K562 (cell line): ENCODE data around the gene ATP2B1. TPM values are rescaled to one million over a fixed set of nuclear protein-coding genes. Genes with fewer than 3 reads are reported as not detected.

Experiments
- ATAC-seq: fragments of 200-7000 bp; cut with Tn5 transposase; 3 replicates; pipeline ENCODE4 v1.9.1; 2020; ENCODE audit warnings: moderate library complexity
- BruUV-seq: library from RNA; stranded (reverse); fragments of 400-500 nt; replicated peaks from 2 replicates; lab custom pipeline; 2021; lab: Mats Ljungman, UMichigan
- CTCF ChIA-PET: fragments of 300-600 bp; formaldehyde crosslinking; extraction: SDS; loops from one replicate; lab custom pipeline; 2021; ENCODE audit warnings: low intra/inter-chr PET ratio; lab: Yijun Ruan, JAX
- POLR2A ChIA-PET: fragments of 300-600, 350-650 bp; sonication (Branson Sonifier 250); formaldehyde crosslinking; extraction: SDS; loops from one replicate; lab custom pipeline; 2021; ENCODE audit warnings: antibody characterized with exemption, inconsistent platforms; lab: Yijun Ruan, JAX
- DNase-seq, 4 experiments: peaks; one replicate each; pipeline versions ENCODE4 v3.0.0 to v3.0.0-alpha.2; 2011 to 2018; ENCODE audit warnings: low spot score in 3 of 4, mixed read lengths in 3 of 4; ENCODE audit errors: extremely low read depth in 1 of 4
- FAIRE-seq: peaks from 2 replicates; lab custom pipeline; 2011; peaks lifted over from hg19 to GRCh38; lab: Jason Lieb, UNC
- H2AFZ ChIP-seq: 2 replicates; pipeline ENCODE4 v1.6.0; 2011; ENCODE audit warnings: low read depth, low read length, control low read depth, inconsistent platforms
- H3K27ac ChIP-seq: fragments of 200-600 bp; 3 replicates; pipeline ENCODE4 v1.8.0; 2011; ENCODE audit warnings: low read depth, mild to moderate bottlenecking, control low read depth, inconsistent platforms, low read length, moderate library complexity, mixed read lengths; ENCODE audit errors: extremely low read depth
- H3K27me3 ChIP-seq, 2 experiments: fragments of 300-600 bp in 1 of 2; 2 replicates in 1 of 2; 3 replicates in 1 of 2; pipeline versions ENCODE4 v1.6.0 to v1.8.0; 2011; ENCODE audit warnings: inconsistent platforms in 2 of 2, low read length in 2 of 2, mild to moderate bottlenecking in 1 of 2, mixed read lengths in 1 of 2, moderate library complexity in 1 of 2; ENCODE audit not compliant: control insufficient read depth in 2 of 2, insufficient read depth in 2 of 2
- H3K36me3 ChIP-seq: fragments of 300-600 bp; 3 replicates; pipeline ENCODE4 v1.8.0; 2011; ENCODE audit warnings: mild to moderate bottlenecking, low read length, inconsistent platforms; ENCODE audit not compliant: control insufficient read depth, insufficient read depth
- H3K4me1 ChIP-seq, 2 experiments: fragments of 200-600 bp in 1 of 2; replicated peaks in 1 of 2; 2 replicates in 1 of 2; 3 replicates in 1 of 2; pipeline versions ENCODE4 v1.5.1 to v1.8.0; 2011; ENCODE audit warnings: inconsistent platforms in 2 of 2, low read length in 2 of 2, mild to moderate bottlenecking in 1 of 2, mixed read lengths in 1 of 2, moderate library complexity in 1 of 2; ENCODE audit not compliant: control insufficient read depth in 2 of 2, insufficient read depth in 2 of 2
- H3K4me2 ChIP-seq: 2 replicates; pipeline ENCODE4 v1.6.1; 2011; ENCODE audit warnings: low read length, control low read depth, inconsistent platforms, mixed read lengths; ENCODE audit not compliant: insufficient read depth
- H3K4me3 ChIP-seq: fragments of 200-600 bp; sonication (generic), shearing (Covaris generic); 2 replicates; pipeline ENCODE4 v1.5.1; 2016; ENCODE audit warnings: control low read depth, inconsistent platforms
- H3K79me2 ChIP-seq: fragments of 200-600 bp; 3 replicates; pipeline ENCODE4 v1.8.0; 2011; ENCODE audit warnings: low read length, inconsistent platforms; ENCODE audit not compliant: control insufficient read depth, insufficient read depth
- H3K9ac ChIP-seq, 2 experiments: 2 replicates each; pipeline versions ENCODE4 v1.6.0 to v1.6.1; 2011; ENCODE audit warnings: low read depth in 2 of 2, low read length in 2 of 2, control low read depth in 1 of 2, inconsistent platforms in 1 of 2, mild to moderate bottlenecking in 1 of 2, mixed read lengths in 1 of 2; ENCODE audit not compliant: insufficient read depth in 1 of 2
- H3K9me1 ChIP-seq: one replicate; pipeline ENCODE4 v1.6.0; 2011; ENCODE audit warnings: inconsistent platforms, mild to moderate bottlenecking, low read length, moderate library complexity; ENCODE audit not compliant: control insufficient read depth, insufficient read depth
- H3K9me3 ChIP-seq: replicated peaks from 2 replicates; pipeline ENCODE4 v1.5.1; 2011; ENCODE audit warnings: low read depth, low read length, inconsistent platforms; ENCODE audit not compliant: control insufficient read depth, insufficient read depth
- H4K20me1 ChIP-seq: replicated peaks from 2 replicates; pipeline ENCODE4 v1.6.1; 2011; ENCODE audit warnings: low read length, inconsistent platforms, mixed read lengths; ENCODE audit not compliant: control insufficient read depth, insufficient read depth
- BRF1 ChIP-seq: IDR thresholded peaks from 3 replicates; pipeline ENCODE4 v1.6.1; 2011; ENCODE audit warnings: borderline replicate concordance, mild to moderate bottlenecking; ENCODE audit not compliant: insufficient read length; ENCODE audit errors: extremely low read depth
- CEBPB ChIP-seq: fragments of 450-650 bp; IDR thresholded peaks from 2 replicates; pipeline ENCODE4 v1.6.1; 2016; ENCODE audit warnings: missing genetic modification characterization, missing compliant biosample characterization
- CEBPG ChIP-seq, 3 experiments: fragments of 200-800 bp in 1 of 3; sonication (Bioruptor generic) in 1 of 3; sonication (generic) in 1 of 3; formaldehyde crosslinking in 1 of 3; IDR thresholded peaks in 2 of 3; conservative IDR thresholded peaks in 1 of 3; 2 replicates each; pipeline versions ENCODE4 v1.6.1 to v1.8.0; 2016 to 2022; ENCODE audit warnings: missing compliant biosample characterization in 2 of 3, missing genetic modification characterization in 2 of 3, mild to moderate bottlenecking in 1 of 3, missing genetic modification reagents in 1 of 3
- EHMT2 ChIP-seq: fragments of 450-650 bp; IDR thresholded peaks from 2 replicates; pipeline ENCODE4 v1.6.1; 2018; ENCODE audit warnings: antibody characterized with exemption
- LEF1 ChIP-seq: fragments of 450-650 bp; IDR thresholded peaks from 2 replicates; pipeline ENCODE4 v1.6.1; 2016; ENCODE audit warnings: mild to moderate bottlenecking
- MAZ ChIP-seq, 2 experiments: fragments of 450-650 bp in 1 of 2; sonication (generic) in 1 of 2; formaldehyde crosslinking; IDR thresholded peaks in 1 of 2; conservative IDR thresholded peaks in 1 of 2; 2 replicates each; pipeline versions ENCODE4 v1.4.0 to v1.5.0; 2020; ENCODE audit warnings: mild to moderate bottlenecking in 1 of 2, missing genetic modification reagents in 1 of 2
- MEF2D ChIP-seq: conservative IDR thresholded peaks from 2 replicates; pipeline ENCODE4 v1.6.1; 2016; ENCODE audit warnings: low read depth, missing genetic modification characterization, missing compliant biosample characterization
- NCOA4 ChIP-seq: fragments of 450-650 bp; IDR thresholded peaks from 2 replicates; pipeline ENCODE4 v1.6.1; 2018; ENCODE audit warnings: mild to moderate bottlenecking; ENCODE audit not compliant: partially characterized antibody
- NR2C1 ChIP-seq, 2 experiments: fragments of 450-650 bp; IDR thresholded peaks; 2 replicates each; pipeline ENCODE4 v1.6.1; 2017; ENCODE audit warnings: mild to moderate bottlenecking in 2 of 2, antibody characterized with exemption in 1 of 2, inconsistent platforms in 1 of 2, missing compliant biosample characterization in 1 of 2, missing genetic modification characterization in 1 of 2
- PHB2 ChIP-seq: fragments of 450-650 bp; IDR thresholded peaks from 2 replicates; pipeline ENCODE4 v1.6.1; 2017; ENCODE audit warnings: low read depth
- SNRNP70 ChIP-seq: fragments of 200-400 bp; formaldehyde crosslinking; optimal IDR thresholded peaks from 2 replicates; pipeline ENCODE3; 2017; ENCODE audit warnings: low read depth, low read length
- TEAD4 ChIP-seq, 2 experiments: sonication (generic) in 1 of 2; formaldehyde crosslinking in 1 of 2; IDR thresholded peaks; 2 replicates each; pipeline versions ENCODE4 v1.6.1 to v1.8.0; 2012 to 2022; ENCODE audit warnings: borderline replicate concordance in 1 of 2, inconsistent platforms in 1 of 2, low read length in 1 of 2, mild to moderate bottlenecking in 1 of 2, missing genetic modification reagents in 1 of 2
- TRIM28 ChIP-seq: fragments of 450-650 bp; IDR thresholded peaks from 2 replicates; pipeline ENCODE4 v1.6.1; 2017
- ZNF197 ChIP-seq: fragments of 200-800 bp; sonication (Bioruptor generic); IDR thresholded peaks from 2 replicates; pipeline ENCODE4 v1.6.1; 2016; ENCODE audit warnings: low read depth, missing genetic modification characterization, missing compliant biosample characterization
- WGBS: fragments of 100-300 bp; shearing (Covaris generic); methylation state at CpG from one replicate; pipeline ENCODE4 v1.1.6; 2016; ENCODE audit warnings: low coverage, mixed read lengths; ENCODE audit not compliant: insufficient coverage; ENCODE audit errors: missing lambda C conversion rate; 5-methylcytosine and 5-hydroxymethylcytosine counted together
- in situ Hi-C: fragments of 300-500 bp; cut with MboI; formaldehyde crosslinking; loops from 4 replicates; pipeline ENCODE4 v1.15.0; 2018; ENCODE audit warnings: inconsistent platforms, mixed read lengths
- intact Hi-C: fragments of 100-400 bp; cut with micrococcal nuclease; formaldehyde crosslinking; loops from 2 replicates; pipeline ENCODE4 v1.14.2; 2022
- polyA plus RNA-seq, 8 experiments: library from polyadenylated mRNA; depleted of rRNA in 4 of 8; stranded (reverse) in 5 of 8; unstranded in 3 of 8; fragments of >200 nt; fragmentation: Nextera tagmentation in 2 of 8; fragmentation: Illumina TruSeq in 1 of 8; extraction: Ambion mirVana in 2 of 8; extraction: Trizol in 1 of 8; gene quantifications; 2 replicates each; pipeline versions ENCODE4 v1.2.1 to v1.2.3, GENCODE V29; 2011 to 2014; ENCODE audit warnings: inconsistent platforms in 1 of 8, missing spikeins in 1 of 8
- total RNA-seq, 7 experiments: library from RNA; depleted of rRNA in 6 of 7; stranded (reverse); fragments of >200 nt in 6 of 7; fragmentation: Illumina TruSeq in 2 of 7; extraction: Trizol in 2 of 7; gene quantifications; 2 replicates each; pipeline versions ENCODE4 v1.2.1 to v1.2.3, GENCODE V29; 2011 to 2021; ENCODE audit warnings: low replicate concordance in 1 of 7

Gene ATP2B1
- total and polyA plus RNA-seq, 9 of the 15 experiments (the other 6 are each of a cell fraction or from before 2014, with no cell fraction given) = 8.6 to 39.0 (median 27.8) TPM

- TF ChIP-seq TEAD4 (IDR thresholded peaks at IDR 0.05; ENCODE audit: low read length) (peak; percentile 94), TEAD4 (CRISPR knock-in tag; IDR thresholded peaks at IDR 0.05; ENCODE audit: borderline replicate concordance) (no peak), TRIM28 (peak; percentile 69; the same call in 1 of the 2 replicates), LEF1 (peak; percentile 98)
These were observed 30.4 kb downstream of the ATP2B1 start (continued) for GRCh38 chr12:89678225-89678624.

- DNase-seq (no peak), ATAC-seq (no peak), FAIRE-seq (no peak)
- intact Hi-C loops (no loop called here), in situ Hi-C loops (no loop called here)
- no peak for TF ChIP-seq SNRNP70
- TF ChIP-seq MEF2D (tag) = no peak
- TF ChIP-seq NR2C1 (IDR thresholded peaks at IDR 0.05) = no peak
- no peak for TF ChIP-seq NR2C1 (tag; IDR thresholded peaks at IDR 0.05)
- no peak for TF ChIP-seq EHMT2
- no peak for TF ChIP-seq BRF1
- peak; percentile 75 for TF ChIP-seq CEBPB
- TF ChIP-seq ZNF197 (CRISPR knock-in tag) = no peak
- no peak for TF ChIP-seq MAZ (CRISPR knock-in tag; conservative IDR thresholded peaks at IDR 0.05 in 1 of 2, IDR thresholded peaks at IDR 0.05 in 1 of 2)
- no peak for TF ChIP-seq CEBPG (CRISPR knock-in tag; IDR thresholded peaks at IDR 0.05)
- 0 out of 4 replicates have a peak, but pooled peaks of 1 of the 2 experiments have one; percentile 20 for TF ChIP-seq CEBPG (tag; conservative IDR thresholded peaks at IDR 0.05 in 1 of 2, IDR thresholded peaks at IDR 0.05 in 1 of 2)
- TF ChIP-seq NCOA4 = no peak
- no peak for TF ChIP-seq PHB2
- Histone ChIP-seq H3K27ac (no peak overlapping the region; the same call in 2 of the 3 replicates), H3K79me2 (peaks cover 99% of the 10 kb centered on the region), H3K4me2 (no peak overlapping the region), H4K20me1 (no peaks in the 10 kb centered on the region), H3K9me3 (peaks cover 7% of the 10 kb centered on the region), H3K36me3 (peaks cover 6% of the 10 kb centered on the region), H3K27me3 (no peaks in the 10 kb centered on the region), H3K4me3 (no peak overlapping the region), H3K9me1 (no peaks in the 10 kb centered on the region), H2AFZ (no peak overlapping the region), H3K9ac (no peak overlapping the region), H3K4me1 (peaks cover 10 to 33% of the 10 kb centered on the region in 2 experiments)
- ChIA-PET CTCF (no interaction called here), POLR2A (interaction anchor here (0.8 to 1.9 kb wide), 2 partner anchors 12 to 13 kb away, joined by 3 to 6 read pairs; no protein-coding TSS in a partner anchor)
- BruUV-seq = no TSS peak
- 89% methylated on average over 2 of the region's 2 CpGs for WGBS
These were observed 31.7 kb downstream of the ATP2B1 start for GRCh38 chr12:89676930-89677329.
